NCI-H1092 (cell line): Measurements from ENCODE around the gene DMGDH.

Experiments used
- DNase-seq: peaks from one replicate; lab custom pipeline; 2025; lab: John Stamatoyannopoulos, UW

The DMGDH gene

GRCh38 chr5:78974011-78974410 is 95.5 kb downstream of the DMGDH start:
- no peak for DNase-seq

GRCh38 chr5:78972654-78973428 is 96.6 kb downstream of the DMGDH start:
- peak; percentile 50 for DNase-seq

- DNase-seq: no peak
Observed at GRCh38 chr5:78971998-78972397, 97.5 kb downstream of the DMGDH start.

GRCh38 chr5:78968781-78969180 is 100.7 kb downstream of the DMGDH start:
- no peak for DNase-seq

- peak; percentile 8 for DNase-seq
Observed at GRCh38 chr5:78964889-78965288, 104.6 kb downstream of the DMGDH start.

GRCh38 chr5:78961743-78962142 is 107.7 kb downstream of the DMGDH start:
- DNase-seq: no peak

GRCh38 chr5:78959767-78960166 is 109.7 kb downstream of the DMGDH start:
- no peak for DNase-seq

GRCh38 chr5:78958672-78959445 is 110.6 kb downstream of the DMGDH start:
- DNase-seq: no peak

- no peak for DNase-seq
Observed at GRCh38 chr5:78956901-78957300, 112.6 kb downstream of the DMGDH start.

- no peak for DNase-seq
Observed at GRCh38 chr5:78953092-78953800, 116.2 kb downstream of the DMGDH start.
